ENCODE results near the gene PLEKHM3.
"Not testable (repeated sequence)": the region's sequence is repeated elsewhere in the genome, so short reads cannot be mapped to it uniquely, and the experiment has no call there.

PLEKHM3 gene

GRCh38 chr2:207987025-207987716, 38.2 kb downstream of the PLEKHM3 start:
- DNase-seq: no peak

DNA sequence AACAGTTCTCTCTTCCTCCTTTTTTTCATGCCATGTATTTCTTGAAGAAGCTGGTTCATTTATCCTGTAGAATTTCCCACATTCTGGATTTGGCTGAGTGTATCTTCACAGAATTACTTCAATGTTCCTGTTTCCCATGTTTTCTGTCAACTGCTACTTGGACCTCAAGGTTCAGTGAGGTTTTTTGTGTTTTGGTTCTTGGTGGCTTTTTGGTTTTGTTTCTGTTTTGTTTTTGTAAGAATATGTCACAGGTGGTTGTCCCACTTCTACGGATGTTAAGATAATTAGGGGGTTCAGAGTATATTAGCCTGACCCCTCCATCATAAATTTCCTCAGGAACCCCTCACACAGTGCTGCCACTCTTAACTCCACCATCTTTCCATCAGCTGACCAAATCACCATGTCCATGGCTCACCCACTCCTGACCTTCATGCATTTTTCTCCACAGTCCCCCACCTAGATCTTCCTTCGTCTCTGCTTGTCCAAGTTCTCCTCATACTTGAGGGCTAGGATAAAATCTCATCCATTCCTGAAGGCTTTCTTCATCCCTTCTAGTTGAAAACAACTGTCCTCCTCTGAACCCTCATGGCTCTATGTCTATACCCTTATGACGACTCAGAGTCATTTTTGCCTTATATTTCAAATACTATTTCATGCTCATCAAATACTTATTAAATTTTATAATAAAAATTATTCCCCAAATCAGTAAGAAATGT, 40.4 kb downstream of the PLEKHM3 start:
- no peak for DNase-seq

DNA sequence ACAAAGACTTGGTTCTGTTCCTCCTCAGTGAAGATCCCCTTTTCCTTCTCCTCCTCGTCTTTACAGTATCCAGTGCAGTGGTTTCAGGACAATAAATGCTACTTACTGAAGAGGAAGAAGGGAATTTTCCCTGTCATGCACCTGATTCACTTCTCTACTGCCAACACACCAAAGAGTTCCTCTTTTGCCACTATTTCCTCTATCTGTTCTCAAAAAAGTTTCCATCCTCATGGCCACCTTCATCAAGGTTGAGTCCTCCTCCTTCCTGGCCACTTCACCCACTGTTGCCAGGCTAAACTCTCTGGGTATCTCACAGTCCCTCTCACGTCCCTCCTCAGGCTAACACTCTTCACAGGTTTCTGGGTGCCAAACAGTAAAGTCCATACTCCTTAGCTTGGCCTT, 41.7 kb downstream of the PLEKHM3 start:
- DNase-seq: no peak

GRCh38 chr2:207978177-207978948, 47.0 kb downstream of the PLEKHM3 start:
- no peak for DNase-seq

DNA sequence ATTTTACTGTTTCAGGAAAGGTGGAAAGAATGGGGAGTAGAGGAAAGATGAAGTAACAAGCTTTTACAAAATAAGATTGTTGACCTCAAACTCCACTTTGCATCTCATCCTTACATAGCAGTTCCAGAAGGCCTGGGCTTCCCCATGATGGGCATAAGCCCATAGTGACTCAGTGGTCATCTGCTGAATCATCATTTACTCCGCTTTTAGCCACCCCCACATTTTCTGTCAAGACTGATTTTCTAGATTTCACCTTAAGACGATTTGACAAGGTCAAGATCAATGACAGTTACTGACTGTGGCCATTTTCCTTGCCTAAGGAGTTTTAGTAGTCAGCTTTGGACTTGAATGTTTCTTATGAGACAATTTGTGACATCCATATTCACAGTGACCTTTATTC, 49.4 kb downstream of the PLEKHM3 start:
- DNase-seq: no peak

DNA sequence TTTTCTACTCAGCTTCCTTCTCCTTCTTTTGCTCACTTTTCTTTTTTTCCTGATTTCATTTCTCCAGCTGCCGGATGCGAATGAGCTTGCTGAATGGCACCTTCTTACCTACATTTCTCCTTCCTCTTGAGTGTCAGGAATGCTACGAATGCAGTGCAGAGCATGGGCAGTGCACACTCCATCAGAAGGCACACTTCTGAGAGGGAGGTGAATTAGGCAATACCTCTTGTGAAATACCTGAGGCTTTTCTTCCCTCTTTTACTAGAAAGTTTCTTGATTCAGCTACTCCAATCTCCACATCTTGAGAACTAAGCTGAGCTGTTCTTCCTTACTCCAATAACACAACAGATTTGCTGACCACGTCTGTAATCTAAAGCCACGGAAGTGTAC, 51.1 kb downstream of the PLEKHM3 start:
- no peak for DNase-seq

- DNase-seq: no peak
Measured at GRCh38 chr2:207970826-207971180, 54.5 kb downstream of the PLEKHM3 start.

- no peak for DNase-seq
Measured at GRCh38 chr2:207970147-207970825, 55.0 kb downstream of the PLEKHM3 start.

GRCh38 chr2:207969249-207969648, 56.1 kb downstream of the PLEKHM3 start:
- no peak for DNase-seq

DNA sequence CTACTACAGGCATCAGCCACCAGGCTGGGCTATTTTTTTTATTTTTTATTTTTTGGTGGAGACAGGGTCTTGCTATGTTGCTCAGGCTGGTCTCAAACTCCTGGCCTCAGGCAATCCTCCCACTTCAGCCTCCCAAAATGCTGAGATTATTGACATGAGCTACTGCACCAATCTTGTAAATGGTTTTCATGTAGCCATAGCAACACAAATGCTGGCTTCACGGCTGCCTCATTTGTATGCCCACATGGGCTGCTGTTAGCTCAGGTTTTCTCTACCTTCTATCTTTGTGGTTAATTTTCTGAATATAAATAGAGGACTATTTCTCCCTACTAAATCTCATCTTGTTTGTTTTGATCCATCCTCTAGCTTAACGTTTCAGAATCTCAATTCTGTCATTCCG, 58.2 kb downstream of the PLEKHM3 start:
- DNase-seq: no peak

- no peak for DNase-seq
Measured at GRCh38 chr2:207960911-207961310, 64.4 kb downstream of the PLEKHM3 start.

GRCh38 chr2:207960090-207960489, 65.2 kb downstream of the PLEKHM3 start:
- no peak for DNase-seq

DNA sequence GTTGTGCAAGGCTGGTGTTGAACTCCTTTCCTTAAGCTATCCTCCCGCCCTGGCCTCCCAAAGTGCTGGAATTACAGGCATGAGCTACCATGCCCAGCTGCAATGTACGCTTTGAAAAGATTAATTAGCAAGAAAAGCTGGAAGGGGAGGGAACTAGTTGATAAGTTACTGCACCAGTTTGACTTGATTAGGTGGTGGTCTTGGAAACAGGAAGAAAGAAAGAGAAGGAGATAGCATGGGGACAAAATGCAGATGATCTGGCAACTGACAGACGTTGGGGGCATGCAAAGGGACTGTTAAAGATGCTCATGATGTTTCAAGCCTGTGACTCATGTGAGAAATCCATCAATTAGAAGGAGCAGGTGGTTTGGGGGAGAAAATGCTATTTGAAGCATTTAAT, 68.6 kb downstream of the PLEKHM3 start:
- DNase-seq: no peak

- no peak for DNase-seq
Measured at GRCh38 chr2:207955456-207955855, 69.9 kb downstream of the PLEKHM3 start.

DNA sequence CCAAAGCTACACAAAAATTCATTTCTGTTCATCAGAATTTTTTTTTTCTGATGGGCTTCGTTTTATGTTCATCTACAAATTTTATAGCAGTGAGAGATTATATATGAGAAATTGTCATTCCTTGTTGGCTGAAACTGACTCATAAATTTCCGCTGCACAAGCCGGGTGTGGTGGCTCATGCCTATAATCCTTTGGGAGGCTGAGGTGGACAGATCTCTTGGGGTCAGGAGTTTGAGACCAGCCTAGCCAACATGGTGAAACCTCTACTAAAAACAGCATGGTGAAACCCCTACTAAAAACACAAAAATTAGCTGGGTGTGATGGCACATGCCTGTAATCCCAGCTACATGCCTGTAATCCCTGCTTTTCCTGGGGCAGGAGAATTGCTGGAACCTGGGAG, 72.0 kb downstream of the PLEKHM3 start:
- no peak for DNase-seq

DNA sequence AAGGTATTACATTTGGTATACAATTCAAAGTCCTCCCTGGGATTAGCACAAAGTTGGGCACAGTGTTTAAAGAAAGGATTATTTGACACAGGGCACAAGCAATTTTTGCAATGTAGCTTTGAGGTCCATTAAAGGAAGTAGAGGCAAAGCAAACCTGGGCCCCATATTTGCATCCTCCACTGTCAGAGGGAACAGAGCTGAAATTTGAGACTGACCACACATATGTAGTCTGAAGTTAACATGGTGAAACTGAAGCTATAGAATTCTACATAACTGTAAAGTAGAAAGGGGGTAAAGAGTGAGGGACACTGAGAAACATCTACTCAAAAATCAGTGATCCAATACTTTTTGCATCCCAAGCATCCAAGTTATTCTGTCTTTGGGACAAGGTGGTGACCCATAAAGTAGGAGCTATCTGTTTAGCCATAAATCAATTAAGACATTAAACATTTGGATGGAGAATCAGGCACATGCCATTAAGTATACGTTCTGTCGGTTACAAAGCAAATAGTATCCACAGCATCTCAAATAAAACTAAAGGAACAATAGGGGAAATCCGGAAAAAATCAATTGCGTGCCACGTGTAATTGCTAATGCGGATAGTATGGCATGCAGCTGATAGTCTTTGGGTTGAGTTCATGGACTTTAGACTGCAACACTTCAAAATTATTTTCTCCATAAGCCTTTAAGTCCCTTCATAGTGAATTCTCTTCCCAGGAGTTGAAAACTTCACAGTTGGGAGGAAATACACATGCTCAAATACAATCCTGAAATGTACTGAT, 72.6 kb downstream of the PLEKHM3 start:
- DNase-seq: no peak

GRCh38 chr2:207951734-207952470, 73.4 kb downstream of the PLEKHM3 start:
- DNase-seq: no peak

DNA sequence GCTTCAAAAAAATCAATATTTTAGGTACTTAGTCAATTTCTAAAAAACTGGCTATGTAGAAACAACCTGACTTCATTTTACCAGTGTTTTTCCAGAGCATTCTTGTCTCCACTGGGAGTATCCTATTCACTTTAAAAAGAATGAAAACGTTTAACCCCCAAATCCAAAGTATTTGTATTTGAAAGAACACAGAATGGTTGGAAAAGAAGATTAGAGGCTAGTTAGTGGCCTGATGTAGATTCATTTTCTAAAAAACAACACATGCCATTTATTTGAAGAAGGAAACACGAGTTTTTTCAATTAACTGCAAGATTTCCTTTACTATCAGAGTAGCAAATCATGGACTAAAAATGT, 74.6 kb downstream of the PLEKHM3 start:
- no peak for DNase-seq

GRCh38 chr2:207950063-207950760, 75.1 kb downstream of the PLEKHM3 start:
- no peak for DNase-seq

DNA sequence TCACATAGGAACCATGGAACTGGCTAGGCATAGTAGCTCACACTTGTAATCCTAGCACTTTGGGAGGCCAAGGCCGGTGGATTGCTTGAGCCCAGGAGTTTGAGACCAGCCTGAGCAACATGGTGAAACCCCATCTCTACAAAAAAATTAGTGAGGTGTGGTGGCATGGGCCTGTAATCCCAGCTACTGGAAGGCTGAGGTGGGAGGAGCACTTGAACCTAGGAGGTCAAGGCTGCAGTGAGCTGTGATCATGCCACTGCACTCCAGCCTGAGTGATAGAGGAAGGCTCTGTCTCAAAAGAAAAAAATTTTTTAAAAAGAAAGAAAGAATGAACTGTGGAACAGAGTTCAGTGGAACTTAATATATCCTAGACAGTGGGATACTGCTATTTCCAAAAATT, 76.1 kb downstream of the PLEKHM3 start:
- not testable (repeated sequence) for DNase-seq

DNA sequence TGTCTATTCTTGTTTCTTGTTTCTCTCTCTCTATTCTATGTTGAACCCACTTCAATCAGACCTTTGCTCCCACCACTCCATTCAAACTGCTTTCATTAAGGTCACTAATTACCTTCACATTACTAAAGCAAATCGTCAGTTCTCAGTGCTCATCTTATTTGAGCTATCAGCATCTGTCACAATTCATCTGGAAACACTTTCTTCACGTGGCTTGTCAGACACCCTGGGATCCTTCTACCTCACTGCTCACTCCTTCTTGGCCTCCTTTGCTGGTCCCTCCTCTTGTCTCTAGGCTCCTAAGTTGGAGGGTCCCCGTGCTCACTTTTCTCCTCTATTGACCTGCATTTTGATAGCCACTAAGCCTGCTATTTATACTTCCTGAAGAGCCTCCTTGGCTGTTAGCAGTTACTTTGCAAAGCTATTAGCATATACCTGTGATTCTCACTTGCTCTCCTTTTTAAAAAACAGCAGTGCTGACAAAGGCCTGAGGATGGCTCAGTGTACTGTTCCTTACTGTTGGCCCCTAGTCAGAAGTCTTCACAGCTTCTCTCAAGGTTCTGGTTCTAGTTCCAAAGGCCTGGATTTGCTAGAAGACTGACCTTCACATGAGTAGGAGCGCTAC, 80.2 kb downstream of the PLEKHM3 start:
- DNase-seq: no peak

All from activated T-cell treated with anti-CD3 and anti-CD28 coated beads, Interleukin-2, amount 50 U/mL, for 48 hours (primary cell).